DOHH2 (cell line): ENCODE measurements around the gene OPTN.

Source experiments
- H3F3A ChIP-seq: fragments of 200-600 bp; sonication (generic), shearing (Covaris generic); 2 replicates; pipeline ENCODE4 v1.6.0; 2016; ENCODE audit warnings: antibody characterized with exemption, mild to moderate bottlenecking; ENCODE audit not compliant: control insufficient read depth, insufficient read depth
- H3K27ac ChIP-seq: fragments of 200-600 bp; sonication (generic); 2 replicates; pipeline ENCODE4 v1.5.1; 2014; ENCODE audit warnings: low read depth, mild to moderate bottlenecking, low read length, moderate library complexity
- H3K27me3 ChIP-seq: fragments of 200-600 bp; sonication (generic); 2 replicates; pipeline ENCODE4 v1.6.1; 2014; ENCODE audit warnings: mild to moderate bottlenecking, low read length, mixed read lengths; ENCODE audit not compliant: control insufficient read depth
- H3K36me3 ChIP-seq: fragments of 200-600 bp; sonication (generic); 2 replicates; pipeline ENCODE4 v1.6.1; 2014; ENCODE audit warnings: mild to moderate bottlenecking, low read length, moderate library complexity, mixed read lengths; ENCODE audit not compliant: control insufficient read depth
- H3K4me1 ChIP-seq: fragments of 200-600 bp; sonication (generic); 2 replicates; pipeline ENCODE4 v1.6.1; 2014; ENCODE audit warnings: mild to moderate bottlenecking, low read length, mixed read lengths; ENCODE audit not compliant: control insufficient read depth
- H3K4me2 ChIP-seq: fragments of 200-600 bp; sonication (generic); 2 replicates; pipeline ENCODE4 v1.6.0; 2014; ENCODE audit warnings: mild to moderate bottlenecking, low read length, moderate library complexity
- H3K4me3 ChIP-seq: fragments of 200-600 bp; sonication (generic); 2 replicates; pipeline ENCODE4 v1.5.1; 2014; ENCODE audit warnings: mild to moderate bottlenecking, low read length, mixed read lengths
- H3K79me2 ChIP-seq: fragments of 200-600 bp; sonication (generic); 2 replicates; pipeline ENCODE4 v1.6.1; 2014; ENCODE audit warnings: mild to moderate bottlenecking, low read length, mixed read lengths; ENCODE audit not compliant: control insufficient read depth
- H3K9me2 ChIP-seq: fragments of 200-600 bp; sonication (generic); replicated peaks from 2 replicates; pipeline ENCODE4 v1.6.1; 2014; ENCODE audit warnings: mild to moderate bottlenecking, low read length, mixed read lengths; ENCODE audit not compliant: control insufficient read depth
- H3K9me3 ChIP-seq: fragments of 200-600 bp; sonication (generic); 2 replicates; pipeline ENCODE4 v1.6.1; 2014; ENCODE audit warnings: antibody characterized with exemption, low read length, mixed read lengths; ENCODE audit not compliant: control insufficient read depth, insufficient read depth
- H4K20me1 ChIP-seq: fragments of 200-600 bp; sonication (generic); 2 replicates; pipeline ENCODE4 v1.6.0; 2014; ENCODE audit warnings: low read depth, mild to moderate bottlenecking, antibody characterized with exemption, low read length, moderate library complexity; ENCODE audit not compliant: control insufficient read depth, insufficient read depth
- EZH2phosphoT487 ChIP-seq: fragments of 200-600 bp; sonication (generic); IDR thresholded peaks from 2 replicates; pipeline ENCODE4 v1.6.1; 2017; ENCODE audit warnings: borderline replicate concordance, mild to moderate bottlenecking, antibody characterized with exemption, low read length, moderate library complexity, mixed read lengths
- TF ChIP-seq, protein P1 (sequence below): fragments of 200-600 bp; sonication (generic); IDR thresholded peaks from one replicate; pipeline ENCODE4 v1.5.1; 2014; ENCODE audit warnings: antibody characterized with exemption, mild to moderate bottlenecking, low read depth, low read length; ENCODE audit not compliant: poor library complexity, severe bottlenecking

Gene OPTN

DNA sequence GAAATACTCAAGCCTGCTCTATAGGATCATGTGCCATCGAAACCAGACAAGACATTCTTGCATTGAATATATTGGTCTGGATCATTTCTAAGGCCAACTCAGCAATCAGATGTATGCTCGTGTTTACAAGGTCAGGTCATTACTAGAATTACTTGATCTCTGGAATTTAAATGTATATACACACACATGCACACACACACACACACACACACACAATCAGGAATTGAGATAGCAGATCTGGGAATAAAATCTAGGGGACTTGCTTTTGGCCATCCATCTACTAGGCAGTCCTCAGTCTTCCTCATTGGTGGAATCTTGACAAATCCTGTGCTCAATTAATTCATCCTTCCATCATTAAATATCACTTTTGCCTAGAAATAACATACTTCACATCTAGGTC lies 3.6 kb downstream of the OPTN start:
- H4K20me1 ChIP-seq: no peaks in the 10 kb centered on the region
- no peaks in the 10 kb centered on the region for H3K79me2 ChIP-seq
- H3K4me1 ChIP-seq: peaks cover 15% of the 10 kb centered on the region
- no peak overlapping the region for H3K27ac ChIP-seq
- no peaks in the 10 kb centered on the region for H3K9me2 ChIP-seq
- H3F3A ChIP-seq: no peaks in the 10 kb centered on the region
- H3K4me3 ChIP-seq: no peak overlapping the region
- H3K27me3 ChIP-seq: peaks cover 26% of the 10 kb centered on the region
- no peak overlapping the region for H3K4me2 ChIP-seq
- H3K9me3 ChIP-seq: no peaks in the 10 kb centered on the region
- TF ChIP-seq EZH2phosphoT487: no peak
- TF ChIP-seq, protein P1, sequence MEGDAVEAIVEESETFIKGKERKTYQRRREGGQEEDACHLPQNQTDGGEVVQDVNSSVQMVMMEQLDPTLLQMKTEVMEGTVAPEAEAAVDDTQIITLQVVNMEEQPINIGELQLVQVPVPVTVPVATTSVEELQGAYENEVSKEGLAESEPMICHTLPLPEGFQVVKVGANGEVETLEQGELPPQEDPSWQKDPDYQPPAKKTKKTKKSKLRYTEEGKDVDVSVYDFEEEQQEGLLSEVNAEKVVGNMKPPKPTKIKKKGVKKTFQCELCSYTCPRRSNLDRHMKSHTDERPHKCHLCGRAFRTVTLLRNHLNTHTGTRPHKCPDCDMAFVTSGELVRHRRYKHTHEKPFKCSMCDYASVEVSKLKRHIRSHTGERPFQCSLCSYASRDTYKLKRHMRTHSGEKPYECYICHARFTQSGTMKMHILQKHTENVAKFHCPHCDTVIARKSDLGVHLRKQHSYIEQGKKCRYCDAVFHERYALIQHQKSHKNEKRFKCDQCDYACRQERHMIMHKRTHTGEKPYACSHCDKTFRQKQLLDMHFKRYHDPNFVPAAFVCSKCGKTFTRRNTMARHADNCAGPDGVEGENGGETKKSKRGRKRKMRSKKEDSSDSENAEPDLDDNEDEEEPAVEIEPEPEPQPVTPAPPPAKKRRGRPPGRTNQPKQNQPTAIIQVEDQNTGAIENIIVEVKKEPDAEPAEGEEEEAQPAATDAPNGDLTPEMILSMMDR: no peak
- no peaks in the 10 kb centered on the region for H3K36me3 ChIP-seq

DNA sequence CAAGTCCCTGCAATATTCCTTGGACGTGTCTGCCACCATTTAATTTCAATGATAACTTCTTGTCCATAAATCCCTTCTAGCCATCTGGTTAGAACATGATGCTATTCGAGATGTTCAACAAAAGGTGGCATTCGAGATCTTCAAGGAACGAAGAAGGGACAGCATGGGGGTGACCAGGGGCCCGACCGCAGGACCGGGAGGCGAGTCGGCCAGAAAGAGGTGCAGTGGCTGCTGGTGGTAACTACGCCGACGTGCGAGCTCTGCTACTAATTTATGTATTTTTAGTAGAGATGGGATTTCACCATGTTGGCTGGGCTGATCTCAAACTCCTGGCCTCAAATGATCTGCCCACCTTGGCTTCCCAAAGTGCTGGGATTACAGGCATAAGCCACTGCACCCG lies 4.7 kb downstream of the OPTN start:
- Histone ChIP-seq H3K27ac (no peak overlapping the region), H4K20me1 (no peaks in the 10 kb centered on the region), H3K9me3 (no peaks in the 10 kb centered on the region), H3K36me3 (no peaks in the 10 kb centered on the region), H3K79me2 (no peaks in the 10 kb centered on the region), H3K4me2 (no peak overlapping the region), H3K4me3 (no peak overlapping the region), H3K9me2 (no peaks in the 10 kb centered on the region), H3F3A (no peaks in the 10 kb centered on the region), H3K4me1 (peaks cover 10% of the 10 kb centered on the region), H3K27me3 (peaks cover 26% of the 10 kb centered on the region)
- TF ChIP-seq EZH2phosphoT487: no peak
- TF ChIP-seq, protein P1: no peak

- no peaks in the 10 kb centered on the region for H4K20me1 ChIP-seq
- H3K4me3 ChIP-seq: no peak overlapping the region
- H3K79me2 ChIP-seq: no peaks in the 10 kb centered on the region
- peaks cover 24% of the 10 kb centered on the region for H3K27me3 ChIP-seq
- no peak overlapping the region for H3K27ac ChIP-seq
- no peaks in the 10 kb centered on the region for H3F3A ChIP-seq
- peaks cover 8% of the 10 kb centered on the region for H3K4me1 ChIP-seq
- no peak for TF ChIP-seq EZH2phosphoT487
- TF ChIP-seq, protein P1: no peak
- no peaks in the 10 kb centered on the region for H3K9me3 ChIP-seq
- no peaks in the 10 kb centered on the region for H3K9me2 ChIP-seq
- no peak overlapping the region for H3K4me2 ChIP-seq
- no peaks in the 10 kb centered on the region for H3K36me3 ChIP-seq
These were observed 5.2 kb downstream of the OPTN start for GRCh38 chr10:13105184-13105583.
